Liver (tissue), 9 donors: Measurements from ENCODE around the gene CNOT4. TPM values are rescaled to one million over a fixed set of nuclear protein-coding genes. Genes with fewer than 3 reads are reported as not detected.

Experiments
- DNase-seq: peaks from one replicate; pipeline ENCODE4 v3.0.0-alpha.2; 2017; ENCODE audit warnings: low spot score
- H3K27ac ChIP-seq, 2 donors: one replicate each; pipeline ENCODE4 v1.7.0; 2013; ENCODE audit warnings: inconsistent platforms in 2 of 2, low read length in 2 of 2, control low read depth in 1 of 2, low read depth in 1 of 2, mild to moderate bottlenecking in 1 of 2
- H3K27me3 ChIP-seq, 4 donors: one replicate each; pipeline versions ENCODE4 v1.6.1 to v1.7.0; 2013; ENCODE audit warnings: low read length in 3 of 4, inconsistent platforms in 1 of 4, mild to moderate bottlenecking in 1 of 4, moderate library complexity in 1 of 4; ENCODE audit not compliant: control insufficient read depth in 4 of 4, insufficient read depth in 4 of 4
- H3K36me3 ChIP-seq, 4 donors: one replicate each; pipeline versions ENCODE4 v1.6.1 to v1.7.0; 2013; ENCODE audit warnings: low read length in 3 of 4, mild to moderate bottlenecking in 3 of 4, low read depth in 1 of 4, moderate library complexity in 1 of 4; ENCODE audit not compliant: control insufficient read depth in 4 of 4, insufficient read depth in 3 of 4
- H3K4me1 ChIP-seq, 4 donors: one replicate each; pipeline versions ENCODE4 v1.6.1 to v1.7.0; 2013; ENCODE audit warnings: low read length in 3 of 4, mild to moderate bottlenecking in 3 of 4, moderate library complexity in 1 of 4; ENCODE audit not compliant: control insufficient read depth in 4 of 4, insufficient read depth in 4 of 4
- H3K4me3 ChIP-seq, 3 donors: one replicate each; pipeline versions ENCODE4 v1.6.1 to v1.7.0; 2013; ENCODE audit warnings: low read length in 3 of 3, control low read depth in 1 of 3, low read depth in 1 of 3, mild to moderate bottlenecking in 1 of 3
- H3K9ac ChIP-seq, 2 donors: one replicate each; pipeline ENCODE4 v1.7.0; 2013; ENCODE audit warnings: low read length in 2 of 2, mild to moderate bottlenecking in 2 of 2, moderate library complexity in 2 of 2, control low read depth in 1 of 2, low read depth in 1 of 2
- H3K9me3 ChIP-seq, 4 donors: one replicate each; pipeline versions ENCODE4 v1.6.1 to v1.7.0; 2013; ENCODE audit warnings: low read length in 3 of 4; ENCODE audit not compliant: control insufficient read depth in 4 of 4
- EGR1 ChIP-seq, 2 donors: IDR thresholded peaks; 2 replicates each; pipeline ENCODE4 v1.6.1; 2016 to 2018; ENCODE audit warnings: antibody characterized with exemption in 2 of 2, low read depth in 2 of 2
- FOXA1 ChIP-seq: IDR thresholded peaks from 2 replicates; pipeline ENCODE4 v1.6.1; 2016; ENCODE audit warnings: antibody characterized with exemption
- FOXA2 ChIP-seq: IDR thresholded peaks from 2 replicates; pipeline ENCODE4 v1.6.1; 2016; ENCODE audit warnings: antibody characterized with exemption
- GABPA ChIP-seq, 2 donors: IDR thresholded peaks in 1 of 2; conservative IDR thresholded peaks in 1 of 2; 2 replicates each; pipeline ENCODE4 v1.6.1; 2016; ENCODE audit warnings: antibody characterized with exemption in 2 of 2, mild to moderate bottlenecking in 1 of 2, moderate library complexity in 1 of 2
- HNF4A ChIP-seq, 2 donors: conservative IDR thresholded peaks; 2 replicates each; pipeline ENCODE4 v1.6.1; 2016; ENCODE audit warnings: antibody characterized with exemption in 2 of 2, mild to moderate bottlenecking in 2 of 2
- HNF4G ChIP-seq: IDR thresholded peaks from 2 replicates; pipeline ENCODE4 v1.6.1; 2016; ENCODE audit warnings: antibody characterized with exemption
- JUND ChIP-seq, 2 donors: IDR thresholded peaks; 2 replicates each; pipeline ENCODE4 v1.6.1; 2016; ENCODE audit warnings: antibody characterized with exemption in 2 of 2
- NR2F2 ChIP-seq: IDR thresholded peaks from 2 replicates; pipeline ENCODE4 v1.6.1; 2016; ENCODE audit warnings: antibody characterized with exemption
- RAD21 ChIP-seq, 2 donors: IDR thresholded peaks; 2 replicates each; pipeline ENCODE4 v1.6.1; 2016; ENCODE audit warnings: antibody characterized with exemption in 2 of 2, mild to moderate bottlenecking in 2 of 2
- RXRA ChIP-seq, 2 donors: IDR thresholded peaks; 2 replicates each; pipeline ENCODE4 v1.6.1; 2017 to 2018; ENCODE audit warnings: antibody characterized with exemption in 2 of 2, mild to moderate bottlenecking in 1 of 2
- SP1 ChIP-seq: IDR thresholded peaks from 2 replicates; pipeline ENCODE4 v1.6.1; 2018; ENCODE audit warnings: antibody characterized with exemption, mild to moderate bottlenecking
- TAF1 ChIP-seq: conservative IDR thresholded peaks from 2 replicates; pipeline ENCODE4 v1.6.1; 2016; ENCODE audit warnings: antibody characterized with exemption, mild to moderate bottlenecking
- YY1 ChIP-seq: IDR thresholded peaks from 2 replicates; pipeline ENCODE4 v1.6.1; 2016; ENCODE audit warnings: antibody characterized with exemption, mild to moderate bottlenecking
- ZBTB33 ChIP-seq: IDR thresholded peaks from 2 replicates; pipeline ENCODE4 v1.6.1; 2016; ENCODE audit warnings: antibody characterized with exemption
- WGBS: extraction: QIAGEN DNeasy Blood & Tissue Kit; methylation state at CpG from one replicate; pipeline ENCODE4 v1.1.7; 2013; 5-methylcytosine and 5-hydroxymethylcytosine counted together
- polyA plus RNA-seq, 2 donors: library from polyadenylated mRNA; stranded (reverse) in 1 of 2; unstranded in 1 of 2; fragments of 200-250 nt in 1 of 2; fragments of >200 nt in 1 of 2; fragmentation: Nextera tagmentation in 1 of 2; extraction: Ambion mirVana in 1 of 2; gene quantifications; one replicate each; pipeline versions ENCODE4 v1.2.1 to v1.2.3, GENCODE V29; 2013 to 2015
- total RNA-seq, 2 donors: library from RNA; depleted of rRNA; stranded (reverse); fragments of >200 nt; gene quantifications; one replicate each; pipeline ENCODE4 v1.2.3, GENCODE V29; 2014
- TF ChIP-seq, protein P1 (sequence below): IDR thresholded peaks from 2 replicates; pipeline ENCODE4 v1.6.1; 2016; ENCODE audit warnings: antibody characterized with exemption
- TF ChIP-seq, protein P2 (sequence below): fragments of 150-350 bp; IDR thresholded peaks from 2 replicates; pipeline ENCODE4 v1.5.1; 2017; ENCODE audit warnings: improper control_type of control experiment, low read depth, low read length; ENCODE audit not compliant: missing input control
- TF ChIP-seq, protein P3 (sequence below): IDR thresholded peaks from 2 replicates; pipeline ENCODE4 v1.6.1; 2016; ENCODE audit warnings: antibody characterized with exemption
- TF ChIP-seq, protein P4 (sequence below): IDR thresholded peaks from 2 replicates; pipeline ENCODE4 v1.6.1; 2016; ENCODE audit warnings: antibody characterized with exemption, mild to moderate bottlenecking
- donor health status: healthy.
- donor health status: healthy.
- donor health status: healthy.
- donor health status: healthy.
- donor health status: healthy.

Gene CNOT4
- total and polyA plus RNA-seq, 4 donors, result 3.7 to 11.1 (median 8.6) TPM

- 89% methylated on average over 3 of the region's 3 CpGs for WGBS
- TF ChIP-seq HNF4A (conservative IDR thresholded peaks at IDR 0.05), result no peak
- TF ChIP-seq FOXA2, result no peak
- TF ChIP-seq FOXA1, result no peak
- TF ChIP-seq, protein P1, sequence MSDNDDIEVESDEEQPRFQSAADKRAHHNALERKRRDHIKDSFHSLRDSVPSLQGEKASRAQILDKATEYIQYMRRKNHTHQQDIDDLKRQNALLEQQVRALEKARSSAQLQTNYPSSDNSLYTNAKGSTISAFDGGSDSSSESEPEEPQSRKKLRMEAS, result no peak
- TF ChIP-seq SP1, result no peak
- no peak for TF ChIP-seq HNF4G
- TF ChIP-seq, protein P2, sequence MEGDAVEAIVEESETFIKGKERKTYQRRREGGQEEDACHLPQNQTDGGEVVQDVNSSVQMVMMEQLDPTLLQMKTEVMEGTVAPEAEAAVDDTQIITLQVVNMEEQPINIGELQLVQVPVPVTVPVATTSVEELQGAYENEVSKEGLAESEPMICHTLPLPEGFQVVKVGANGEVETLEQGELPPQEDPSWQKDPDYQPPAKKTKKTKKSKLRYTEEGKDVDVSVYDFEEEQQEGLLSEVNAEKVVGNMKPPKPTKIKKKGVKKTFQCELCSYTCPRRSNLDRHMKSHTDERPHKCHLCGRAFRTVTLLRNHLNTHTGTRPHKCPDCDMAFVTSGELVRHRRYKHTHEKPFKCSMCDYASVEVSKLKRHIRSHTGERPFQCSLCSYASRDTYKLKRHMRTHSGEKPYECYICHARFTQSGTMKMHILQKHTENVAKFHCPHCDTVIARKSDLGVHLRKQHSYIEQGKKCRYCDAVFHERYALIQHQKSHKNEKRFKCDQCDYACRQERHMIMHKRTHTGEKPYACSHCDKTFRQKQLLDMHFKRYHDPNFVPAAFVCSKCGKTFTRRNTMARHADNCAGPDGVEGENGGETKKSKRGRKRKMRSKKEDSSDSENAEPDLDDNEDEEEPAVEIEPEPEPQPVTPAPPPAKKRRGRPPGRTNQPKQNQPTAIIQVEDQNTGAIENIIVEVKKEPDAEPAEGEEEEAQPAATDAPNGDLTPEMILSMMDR, result no peak
- no peak for TF ChIP-seq ZBTB33
- TF ChIP-seq NR2F2, result no peak
- TF ChIP-seq TAF1, result no peak
- no peak for TF ChIP-seq JUND (IDR thresholded peaks at IDR 0.05)
- TF ChIP-seq RXRA (IDR thresholded peaks at IDR 0.05), result no peak
- TF ChIP-seq YY1, result no peak
- TF ChIP-seq GABPA (IDR thresholded peaks at IDR 0.05 in 1 of 2, conservative IDR thresholded peaks at IDR 0.05 in 1 of 2), result no peak
- TF ChIP-seq RAD21 (IDR thresholded peaks at IDR 0.05), result no peak
- no peaks in the 10 kb centered on the region for H3K27me3 ChIP-seq
- DNase-seq, result no peak
- H3K27ac ChIP-seq, result no peak overlapping the region
- H3K36me3 ChIP-seq, result no peaks in the 10 kb centered on the region
- no peak overlapping the region for H3K9ac ChIP-seq
- no peaks in the 10 kb centered on the region for H3K9me3 ChIP-seq
- no peak overlapping the region for H3K4me3 ChIP-seq
- no peaks in the 10 kb centered on the region for H3K4me1 ChIP-seq
Observed at GRCh38 chr7:135527025-135527424, 17.1 kb upstream of the CNOT4 start.

- no peak for DNase-seq
- no peaks in the 10 kb centered on the region for H3K27me3 ChIP-seq
- no peak for TF ChIP-seq NR2F2
- no peak for TF ChIP-seq FOXA2
- no peak for TF ChIP-seq FOXA1
- no peak for TF ChIP-seq YY1
- TF ChIP-seq, protein P3, sequence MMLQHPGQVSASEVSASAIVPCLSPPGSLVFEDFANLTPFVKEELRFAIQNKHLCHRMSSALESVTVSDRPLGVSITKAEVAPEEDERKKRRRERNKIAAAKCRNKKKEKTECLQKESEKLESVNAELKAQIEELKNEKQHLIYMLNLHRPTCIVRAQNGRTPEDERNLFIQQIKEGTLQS, result no peak
- no peak for TF ChIP-seq HNF4G
- no peak for TF ChIP-seq RXRA (IDR thresholded peaks at IDR 0.05)
- TF ChIP-seq TAF1, result no peak
- TF ChIP-seq SP1, result no peak
- TF ChIP-seq, protein P2, result no peak
- TF ChIP-seq, protein P1, result no peak
- no peak for TF ChIP-seq EGR1 (IDR thresholded peaks at IDR 0.05; ENCODE audit: low read depth in 2 of 2)
- TF ChIP-seq RAD21 (IDR thresholded peaks at IDR 0.05), result no peak
- no peak for TF ChIP-seq GABPA (IDR thresholded peaks at IDR 0.05 in 1 of 2, conservative IDR thresholded peaks at IDR 0.05 in 1 of 2)
- TF ChIP-seq, protein P4, sequence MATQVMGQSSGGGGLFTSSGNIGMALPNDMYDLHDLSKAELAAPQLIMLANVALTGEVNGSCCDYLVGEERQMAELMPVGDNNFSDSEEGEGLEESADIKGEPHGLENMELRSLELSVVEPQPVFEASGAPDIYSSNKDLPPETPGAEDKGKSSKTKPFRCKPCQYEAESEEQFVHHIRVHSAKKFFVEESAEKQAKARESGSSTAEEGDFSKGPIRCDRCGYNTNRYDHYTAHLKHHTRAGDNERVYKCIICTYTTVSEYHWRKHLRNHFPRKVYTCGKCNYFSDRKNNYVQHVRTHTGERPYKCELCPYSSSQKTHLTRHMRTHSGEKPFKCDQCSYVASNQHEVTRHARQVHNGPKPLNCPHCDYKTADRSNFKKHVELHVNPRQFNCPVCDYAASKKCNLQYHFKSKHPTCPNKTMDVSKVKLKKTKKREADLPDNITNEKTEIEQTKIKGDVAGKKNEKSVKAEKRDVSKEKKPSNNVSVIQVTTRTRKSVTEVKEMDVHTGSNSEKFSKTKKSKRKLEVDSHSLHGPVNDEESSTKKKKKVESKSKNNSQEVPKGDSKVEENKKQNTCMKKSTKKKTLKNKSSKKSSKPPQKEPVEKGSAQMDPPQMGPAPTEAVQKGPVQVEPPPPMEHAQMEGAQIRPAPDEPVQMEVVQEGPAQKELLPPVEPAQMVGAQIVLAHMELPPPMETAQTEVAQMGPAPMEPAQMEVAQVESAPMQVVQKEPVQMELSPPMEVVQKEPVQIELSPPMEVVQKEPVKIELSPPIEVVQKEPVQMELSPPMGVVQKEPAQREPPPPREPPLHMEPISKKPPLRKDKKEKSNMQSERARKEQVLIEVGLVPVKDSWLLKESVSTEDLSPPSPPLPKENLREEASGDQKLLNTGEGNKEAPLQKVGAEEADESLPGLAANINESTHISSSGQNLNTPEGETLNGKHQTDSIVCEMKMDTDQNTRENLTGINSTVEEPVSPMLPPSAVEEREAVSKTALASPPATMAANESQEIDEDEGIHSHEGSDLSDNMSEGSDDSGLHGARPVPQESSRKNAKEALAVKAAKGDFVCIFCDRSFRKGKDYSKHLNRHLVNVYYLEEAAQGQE, result no peak
- no peaks in the 10 kb centered on the region for H3K36me3 ChIP-seq
- 95% methylated on average over 4 of the region's 4 CpGs for WGBS
- no peak overlapping the region for H3K4me3 ChIP-seq
- no peaks in the 10 kb centered on the region for H3K9me3 ChIP-seq
- H3K4me1 ChIP-seq, result no peaks in the 10 kb centered on the region
- no peak overlapping the region for H3K27ac ChIP-seq
- H3K9ac ChIP-seq, result no peak overlapping the region
Observed at GRCh38 chr7:135525426-135525825, 15.5 kb upstream of the CNOT4 start.
